Duodenal mucosa (tissue), 2 donors: ENCODE results near the gene ATCAY.
"Not testable (repeated sequence)": the region's sequence is repeated elsewhere in the genome, so short reads cannot be mapped to it uniquely, and the experiment has no call there.

ENCODE experiments used
- H3K27ac ChIP-seq: one replicate; pipeline ENCODE4 v1.7.0; 2013; ENCODE audit warnings: low read depth, low read length
- H3K27me3 ChIP-seq, 2 donors: one replicate each; pipeline ENCODE4 v1.7.0; 2013; ENCODE audit warnings: low read length in 2 of 2, control low read depth in 1 of 2; ENCODE audit not compliant: insufficient read depth in 2 of 2, control insufficient read depth in 1 of 2
- H3K36me3 ChIP-seq, 2 donors: one replicate each; pipeline ENCODE4 v1.7.0; 2013; ENCODE audit warnings: low read length in 2 of 2, control low read depth in 1 of 2; ENCODE audit not compliant: insufficient read depth in 2 of 2, control insufficient read depth in 1 of 2
- H3K4me1 ChIP-seq, 2 donors: one replicate each; pipeline ENCODE4 v1.7.0; 2013; ENCODE audit warnings: low read length in 2 of 2, control low read depth in 1 of 2; ENCODE audit not compliant: insufficient read depth in 2 of 2, control insufficient read depth in 1 of 2
- H3K4me3 ChIP-seq, 2 donors: one replicate each; pipeline ENCODE4 v1.7.0; 2013; ENCODE audit warnings: low read length in 2 of 2, low read depth in 1 of 2
- H3K9ac ChIP-seq, 2 donors: one replicate each; pipeline ENCODE4 v1.7.0; 2013; ENCODE audit warnings: low read length in 2 of 2, low read depth in 1 of 2
- H3K9me3 ChIP-seq, 2 donors: one replicate each; pipeline ENCODE4 v1.7.0; 2013; ENCODE audit warnings: low read length in 2 of 2, control low read depth in 1 of 2; ENCODE audit not compliant: control insufficient read depth in 1 of 2

The ATCAY gene

GRCh38 chr19:3923096-3923758 lies 42.7 kb downstream of the ATCAY start:
- H3K27ac ChIP-seq = no peak overlapping the region
- H3K9ac ChIP-seq = no peak overlapping the region
- no peaks in the 10 kb centered on the region for H3K27me3 ChIP-seq
- H3K9me3 ChIP-seq = peaks cover 6 to 10% of the 10 kb centered on the region in 2 donors
- H3K36me3 ChIP-seq = no peaks in the 10 kb centered on the region
- H3K4me3 ChIP-seq = no peak overlapping the region
- no peaks in the 10 kb centered on the region for H3K4me1 ChIP-seq

- Histone ChIP-seq H3K36me3 (no peaks in the 10 kb centered on the region), H3K9ac (no peak overlapping the region), H3K4me3 (no peak overlapping the region), H3K27me3 (no peaks in the 10 kb centered on the region), H3K27ac (no peak overlapping the region), H3K9me3 (peaks cover 6 to 10% of the 10 kb centered on the region in 2 donors), H3K4me1 (no peaks in the 10 kb centered on the region)
Measured at GRCh38 chr19:3923912-3924311, 43.4 kb downstream of the ATCAY start.

- Histone ChIP-seq H3K9me3 (no peaks in the 10 kb centered on the region), H3K27me3 (peaks cover 0 to 9% of the 10 kb centered on the region in 2 donors), H3K4me1 (no peaks in the 10 kb centered on the region), H3K27ac (no peak overlapping the region), H3K36me3 (no peaks in the 10 kb centered on the region), H3K9ac (no peak overlapping the region), H3K4me3 (no peak overlapping the region)
Measured at GRCh38 chr19:3931041-3931440, 50.6 kb downstream of the ATCAY start.

GRCh38 chr19:3932931-3933810 lies 52.7 kb downstream of the ATCAY start, which contains the start of gene NMRK2:
Gene NMRK2, plus strand, starts transcription at chr19:3933069. Its CDS starts 603 bp downstream, at chr19:3933672.
- no peaks in the 10 kb centered on the region for H3K4me1 ChIP-seq
- H3K9ac ChIP-seq = no peak within 1 kb of the TSS
- no peak within 1 kb of the TSS for H3K27ac ChIP-seq
- H3K36me3 ChIP-seq = no peaks in the 10 kb centered on the region
- H3K27me3 ChIP-seq = peaks cover 0 to 9% of the 10 kb centered on the region in 2 donors
- no peaks in the 10 kb centered on the region for H3K9me3 ChIP-seq
- no peak within 1 kb of the TSS for H3K4me3 ChIP-seq

GRCh38 chr19:3936506-3937442 lies 56.3 kb downstream of the ATCAY start:
- Histone ChIP-seq H3K27ac (no peak overlapping the region), H3K4me3 (no peak overlapping the region), H3K9me3 (no peaks in the 10 kb centered on the region), H3K27me3 (peaks cover 0 to 9% of the 10 kb centered on the region in 2 donors), H3K4me1 (no peaks in the 10 kb centered on the region), H3K9ac (no peak overlapping the region), H3K36me3 (no peaks in the 10 kb centered on the region)

- H3K27me3 ChIP-seq, H3K9me3 ChIP-seq, H3K4me3 ChIP-seq, H3K4me1 ChIP-seq, H3K27ac ChIP-seq, H3K9ac ChIP-seq, H3K36me3 ChIP-seq: not testable (repeated sequence)
Measured at GRCh38 chr19:3938300-3938950, 57.9 kb downstream of the ATCAY start.

- Histone ChIP-seq H3K4me1 (no peaks in the 10 kb centered on the region), H3K27me3 (no peaks in the 10 kb centered on the region), H3K4me3 (no peak overlapping the region), H3K9me3 (no peaks in the 10 kb centered on the region), H3K27ac (no peak overlapping the region), H3K9ac (no peak overlapping the region), H3K36me3 (no peaks in the 10 kb centered on the region)
Measured at GRCh38 chr19:3942790-3943409, 62.4 kb downstream of the ATCAY start.

GRCh38 chr19:3944018-3944721 lies 63.7 kb downstream of the ATCAY start:
- Histone ChIP-seq H3K36me3 (no peaks in the 10 kb centered on the region), H3K4me3 (no peak overlapping the region), H3K9ac (no peak overlapping the region), H3K27me3 (no peaks in the 10 kb centered on the region), H3K9me3 (no peaks in the 10 kb centered on the region), H3K27ac (no peak overlapping the region), H3K4me1 (no peaks in the 10 kb centered on the region)

GRCh38 chr19:3945838-3946237 lies 65.4 kb downstream of the ATCAY start:
- H3K4me1 ChIP-seq = no peaks in the 10 kb centered on the region
- H3K36me3 ChIP-seq = no peaks in the 10 kb centered on the region
- no peak overlapping the region for H3K4me3 ChIP-seq
- no peak overlapping the region for H3K27ac ChIP-seq
- no peaks in the 10 kb centered on the region for H3K27me3 ChIP-seq
- H3K9me3 ChIP-seq = no peaks in the 10 kb centered on the region
- H3K9ac ChIP-seq = no peak overlapping the region
